Loucy (cell line): Measurements from ENCODE around the gene GSG1L.

Experiments used
- H2AFZ ChIP-seq: fragments of 200-600 bp; sonication (generic); 2 replicates; pipeline ENCODE4 v1.6.0; 2016; ENCODE audit warnings: antibody characterized with exemption, mild to moderate bottlenecking, low read length, moderate library complexity
- H3F3A ChIP-seq: fragments of 200-600 bp; 2 replicates; pipeline ENCODE4 v1.6.0; 2016; ENCODE audit warnings: antibody characterized with exemption, low read depth, mild to moderate bottlenecking
- H3K27me3 ChIP-seq: fragments of 200-600 bp; sonication (generic); 2 replicates; pipeline ENCODE4 v1.6.1; 2014; ENCODE audit warnings: low read length, mild to moderate bottlenecking; ENCODE audit not compliant: insufficient read depth, poor library complexity, severe bottlenecking
- H3K36me3 ChIP-seq: fragments of 200-600 bp; sonication (generic); 2 replicates; pipeline ENCODE4 v1.6.1; 2016; ENCODE audit warnings: low read length; ENCODE audit not compliant: insufficient read depth
- H3K4me1 ChIP-seq: fragments of 200-600 bp; sonication (generic); 2 replicates; pipeline ENCODE4 v1.5.1; 2014; ENCODE audit warnings: low read length, mild to moderate bottlenecking; ENCODE audit not compliant: insufficient read depth, poor library complexity, severe bottlenecking
- H3K4me2 ChIP-seq: fragments of 200-600 bp; sonication (generic); 2 replicates; pipeline ENCODE4 v1.6.0; 2014; ENCODE audit warnings: antibody characterized with exemption, low read length, low read depth, mild to moderate bottlenecking; ENCODE audit not compliant: poor library complexity, severe bottlenecking
- H3K4me3 ChIP-seq: fragments of 200-600 bp; sonication (generic); 2 replicates; pipeline ENCODE4 v1.5.1; 2014; ENCODE audit warnings: low read length, mild to moderate bottlenecking, mixed read lengths; ENCODE audit not compliant: poor library complexity, severe bottlenecking
- H3K79me2 ChIP-seq: fragments of 200-600 bp; sonication (generic); 2 replicates; pipeline ENCODE4 v1.6.1; 2014; ENCODE audit warnings: low read length; ENCODE audit not compliant: insufficient read depth
- H3K9ac ChIP-seq: fragments of 200-600 bp; sonication (generic); 2 replicates; pipeline ENCODE4 v1.6.0; 2014; ENCODE audit warnings: mild to moderate bottlenecking, low read depth, low read length, moderate library complexity; ENCODE audit not compliant: poor library complexity, severe bottlenecking
- H3K9me2 ChIP-seq: fragments of 200-600 bp; sonication (generic); replicated peaks from 2 replicates; pipeline ENCODE4 v1.6.1; 2016; ENCODE audit warnings: low read depth, low read length, mixed read lengths
- H3K9me3 ChIP-seq: fragments of 200-600 bp; sonication (generic); 2 replicates; pipeline ENCODE4 v1.6.1; 2014; ENCODE audit warnings: mild to moderate bottlenecking, antibody characterized with exemption, low read length, low read depth; ENCODE audit not compliant: insufficient read depth
- H4K20me1 ChIP-seq: fragments of 200-600 bp; sonication (generic); 2 replicates; pipeline ENCODE4 v1.6.0; 2014; ENCODE audit warnings: antibody characterized with exemption, low read length, mild to moderate bottlenecking; ENCODE audit not compliant: insufficient read depth, poor library complexity, severe bottlenecking
- EZH2phosphoT487 ChIP-seq: fragments of 200-600 bp; IDR thresholded peaks from 2 replicates; pipeline ENCODE4 v1.6.1; 2018; ENCODE audit warnings: antibody characterized with exemption, mild to moderate bottlenecking, moderate library complexity, borderline replicate concordance
- TF ChIP-seq, protein P1 (sequence below): fragments of 200-600 bp; sonication (generic); conservative IDR thresholded peaks from 2 replicates; pipeline ENCODE4 v1.5.1; 2014; ENCODE audit warnings: mild to moderate bottlenecking, antibody characterized with exemption, low read length

Gene GSG1L

DNA sequence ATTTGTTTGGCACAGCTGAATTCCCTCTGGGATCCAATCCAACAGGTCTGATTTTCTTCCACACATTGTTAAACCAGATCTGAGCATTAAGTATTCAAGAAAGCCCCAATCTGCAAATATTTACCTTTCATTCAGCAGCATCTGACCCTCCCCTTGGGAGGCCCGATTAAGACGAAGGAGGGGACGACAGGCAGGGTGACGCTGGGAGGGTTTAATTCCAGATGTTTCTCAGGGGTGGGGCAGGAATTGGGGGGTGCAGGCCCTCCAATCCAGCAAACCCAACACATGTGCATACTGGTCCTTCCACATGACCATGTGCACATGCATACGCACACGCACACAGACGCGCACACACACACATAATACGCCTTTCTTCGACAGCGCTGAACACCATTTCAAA lies 240.5 kb downstream of the GSG1L start:
- no peaks in the 10 kb centered on the region for H3K4me1 ChIP-seq
- no peak overlapping the region for H3K9ac ChIP-seq
- no peaks in the 10 kb centered on the region for H3F3A ChIP-seq
- H3K27me3 ChIP-seq: no peaks in the 10 kb centered on the region
- no peaks in the 10 kb centered on the region for H3K9me2 ChIP-seq
- no peak overlapping the region for H2AFZ ChIP-seq
- H3K79me2 ChIP-seq: no peaks in the 10 kb centered on the region
- H3K36me3 ChIP-seq: no peaks in the 10 kb centered on the region
- H3K4me3 ChIP-seq: no peak overlapping the region
- no peak for TF ChIP-seq EZH2phosphoT487
- TF ChIP-seq, protein P1, sequence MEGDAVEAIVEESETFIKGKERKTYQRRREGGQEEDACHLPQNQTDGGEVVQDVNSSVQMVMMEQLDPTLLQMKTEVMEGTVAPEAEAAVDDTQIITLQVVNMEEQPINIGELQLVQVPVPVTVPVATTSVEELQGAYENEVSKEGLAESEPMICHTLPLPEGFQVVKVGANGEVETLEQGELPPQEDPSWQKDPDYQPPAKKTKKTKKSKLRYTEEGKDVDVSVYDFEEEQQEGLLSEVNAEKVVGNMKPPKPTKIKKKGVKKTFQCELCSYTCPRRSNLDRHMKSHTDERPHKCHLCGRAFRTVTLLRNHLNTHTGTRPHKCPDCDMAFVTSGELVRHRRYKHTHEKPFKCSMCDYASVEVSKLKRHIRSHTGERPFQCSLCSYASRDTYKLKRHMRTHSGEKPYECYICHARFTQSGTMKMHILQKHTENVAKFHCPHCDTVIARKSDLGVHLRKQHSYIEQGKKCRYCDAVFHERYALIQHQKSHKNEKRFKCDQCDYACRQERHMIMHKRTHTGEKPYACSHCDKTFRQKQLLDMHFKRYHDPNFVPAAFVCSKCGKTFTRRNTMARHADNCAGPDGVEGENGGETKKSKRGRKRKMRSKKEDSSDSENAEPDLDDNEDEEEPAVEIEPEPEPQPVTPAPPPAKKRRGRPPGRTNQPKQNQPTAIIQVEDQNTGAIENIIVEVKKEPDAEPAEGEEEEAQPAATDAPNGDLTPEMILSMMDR: no peak
- H4K20me1 ChIP-seq: no peaks in the 10 kb centered on the region
- H3K4me2 ChIP-seq: no peak overlapping the region
- H3K9me3 ChIP-seq: no peaks in the 10 kb centered on the region

DNA sequence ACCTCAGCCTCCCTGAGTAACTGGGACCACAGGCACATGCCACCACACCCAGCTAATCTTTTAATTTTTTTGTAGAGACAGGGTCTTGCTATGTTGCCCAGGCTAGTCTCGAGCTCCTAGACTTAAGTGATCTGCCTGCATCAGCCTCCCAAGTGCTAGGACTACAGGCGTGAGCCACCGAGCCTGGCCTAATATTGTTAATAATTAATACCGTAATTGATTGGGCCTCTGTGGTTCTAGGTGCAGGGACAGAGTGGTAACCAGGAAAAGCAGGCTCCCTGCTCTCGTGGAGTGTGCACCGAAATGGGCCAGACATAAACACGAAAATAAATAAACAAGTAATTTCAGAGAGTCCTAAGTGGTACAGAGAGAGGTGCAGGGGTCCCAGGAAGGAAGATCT lies 241.0 kb downstream of the GSG1L start:
- Histone ChIP-seq H3K36me3 (no peaks in the 10 kb centered on the region), H3K4me1 (no peaks in the 10 kb centered on the region), H3K9me2 (no peaks in the 10 kb centered on the region), H3K27me3 (no peaks in the 10 kb centered on the region), H3K79me2 (no peaks in the 10 kb centered on the region), H3K9ac (no peak overlapping the region), H3K9me3 (no peaks in the 10 kb centered on the region), H3F3A (no peaks in the 10 kb centered on the region), H4K20me1 (no peaks in the 10 kb centered on the region), H2AFZ (no peak overlapping the region), H3K4me3 (no peak overlapping the region), H3K4me2 (no peak overlapping the region)
- no peak for TF ChIP-seq EZH2phosphoT487
- TF ChIP-seq, protein P1: no peak

DNA sequence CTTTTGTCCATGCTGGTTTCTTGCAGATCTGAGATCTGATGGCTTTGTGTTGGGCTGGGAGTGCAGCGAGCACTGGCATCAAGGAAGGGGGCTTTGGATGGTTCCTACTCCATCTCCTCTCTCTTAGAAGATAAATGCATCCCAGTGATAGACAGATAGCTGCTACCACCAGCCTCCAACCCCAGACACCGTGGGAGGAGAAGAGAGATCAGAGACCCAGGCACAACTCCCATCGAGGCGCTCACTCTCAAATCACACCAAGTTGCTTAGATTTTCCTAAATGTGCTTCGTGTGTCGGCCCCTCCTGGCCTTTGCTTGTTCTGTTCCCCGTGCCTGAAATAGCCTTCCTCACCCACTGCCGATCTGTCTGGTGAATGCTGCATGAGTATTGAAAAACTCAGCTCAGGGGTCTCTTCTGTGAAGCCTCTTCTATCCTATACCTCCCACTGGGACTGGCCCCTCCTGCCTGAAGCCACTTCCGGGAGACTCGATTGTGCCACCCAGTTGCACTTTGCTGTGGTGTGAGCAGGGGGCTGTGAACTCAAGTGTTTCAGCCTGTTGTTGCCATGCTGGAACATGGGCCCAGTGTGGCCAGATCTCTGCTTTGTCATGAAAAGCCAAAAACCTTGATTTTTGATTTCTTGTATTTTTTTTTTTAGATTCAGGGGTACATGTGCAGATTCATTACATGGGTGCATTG lies 242.7 kb downstream of the GSG1L start:
- no peak overlapping the region for H3K4me3 ChIP-seq
- H4K20me1 ChIP-seq: no peaks in the 10 kb centered on the region
- H3K79me2 ChIP-seq: no peaks in the 10 kb centered on the region
- TF ChIP-seq EZH2phosphoT487: no peak
- TF ChIP-seq, protein P1: no peak
- H3K4me1 ChIP-seq: no peaks in the 10 kb centered on the region
- H3K9ac ChIP-seq: no peak overlapping the region
- H3K9me3 ChIP-seq: no peaks in the 10 kb centered on the region
- no peak overlapping the region for H2AFZ ChIP-seq
- no peaks in the 10 kb centered on the region for H3K36me3 ChIP-seq
- no peaks in the 10 kb centered on the region for H3K9me2 ChIP-seq
- H3F3A ChIP-seq: no peaks in the 10 kb centered on the region
- H3K27me3 ChIP-seq: no peaks in the 10 kb centered on the region
- H3K4me2 ChIP-seq: no peak overlapping the region
